Suprapubic skin (tissue), 3 donors: ENCODE results near the gene DUSP16.

Experiments used
- EP300 ChIP-seq: sonication (generic); formaldehyde crosslinking; IDR thresholded peaks from one replicate; pipeline ENCODE4 v1.6.1; 2017; ENCODE audit warnings: antibody characterized with exemption
- TF ChIP-seq, protein P1 (sequence below), 2 donors: fragments of 200-600 bp in 1 of 2; fragments of 450-650 bp in 1 of 2; sonication (generic) in 1 of 2; IDR thresholded peaks; one replicate each; pipeline ENCODE4 v1.5.1; 2016 to 2019; ENCODE audit warnings: antibody characterized with exemption in 2 of 2, mild to moderate bottlenecking in 1 of 2, moderate library complexity in 1 of 2

DNA sequence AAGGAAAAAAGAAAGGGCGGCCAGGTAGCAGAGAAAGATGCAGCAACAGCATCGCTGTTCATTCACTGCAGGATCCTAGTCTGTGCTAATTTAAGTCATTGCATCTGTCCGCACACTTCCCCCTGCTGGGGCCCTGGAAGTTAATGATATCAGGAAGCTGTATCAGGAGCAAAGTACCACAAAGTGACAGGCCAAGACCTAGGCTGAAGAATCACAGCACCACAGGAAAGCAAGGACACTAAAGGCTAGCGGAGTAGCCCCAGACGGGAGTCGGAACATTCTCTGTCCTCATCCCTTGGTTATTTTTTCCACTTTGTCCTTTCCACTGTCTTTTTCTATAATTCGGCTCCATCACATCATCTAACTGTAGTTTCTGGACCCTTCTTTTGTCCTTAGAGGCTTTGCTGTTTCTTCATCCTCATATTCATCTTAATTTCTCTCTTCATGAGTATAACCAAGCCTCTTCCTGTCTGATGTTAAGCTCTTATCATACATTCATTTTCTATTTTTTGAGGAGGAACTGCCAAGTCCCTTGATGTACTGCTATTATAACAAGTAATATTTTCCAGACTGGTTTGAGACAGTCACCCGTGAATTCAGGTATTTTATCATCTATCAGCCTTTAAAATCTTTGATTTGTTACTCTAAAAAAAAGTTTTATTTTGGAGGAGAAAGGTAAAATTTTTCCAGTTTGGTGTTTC, 28.3 kb downstream of the DUSP16 start:
- TF ChIP-seq EP300: no peak
- TF ChIP-seq, protein P1, sequence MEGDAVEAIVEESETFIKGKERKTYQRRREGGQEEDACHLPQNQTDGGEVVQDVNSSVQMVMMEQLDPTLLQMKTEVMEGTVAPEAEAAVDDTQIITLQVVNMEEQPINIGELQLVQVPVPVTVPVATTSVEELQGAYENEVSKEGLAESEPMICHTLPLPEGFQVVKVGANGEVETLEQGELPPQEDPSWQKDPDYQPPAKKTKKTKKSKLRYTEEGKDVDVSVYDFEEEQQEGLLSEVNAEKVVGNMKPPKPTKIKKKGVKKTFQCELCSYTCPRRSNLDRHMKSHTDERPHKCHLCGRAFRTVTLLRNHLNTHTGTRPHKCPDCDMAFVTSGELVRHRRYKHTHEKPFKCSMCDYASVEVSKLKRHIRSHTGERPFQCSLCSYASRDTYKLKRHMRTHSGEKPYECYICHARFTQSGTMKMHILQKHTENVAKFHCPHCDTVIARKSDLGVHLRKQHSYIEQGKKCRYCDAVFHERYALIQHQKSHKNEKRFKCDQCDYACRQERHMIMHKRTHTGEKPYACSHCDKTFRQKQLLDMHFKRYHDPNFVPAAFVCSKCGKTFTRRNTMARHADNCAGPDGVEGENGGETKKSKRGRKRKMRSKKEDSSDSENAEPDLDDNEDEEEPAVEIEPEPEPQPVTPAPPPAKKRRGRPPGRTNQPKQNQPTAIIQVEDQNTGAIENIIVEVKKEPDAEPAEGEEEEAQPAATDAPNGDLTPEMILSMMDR (IDR thresholded peaks at IDR 0.05): no peak
